Measurements from ENCODE around the gene SSBP4.
"Not testable (repeated sequence)": the region's sequence is repeated elsewhere in the genome, so short reads cannot be mapped to it uniquely, and the experiment has no call there.

The SSBP4 gene

GRCh38 chr19:18388960-18389725, 30.1 kb upstream of the SSBP4 start:
- no peaks in the 10 kb centered on the region for H3K36me3 Mint-ChIP-seq (ENCODE audit: low read depth)
- no peak for DNase-seq
- no peaks in the 10 kb centered on the region for H3K9me3 Mint-ChIP-seq
- H3K4me1 Mint-ChIP-seq (ENCODE audit: low read depth) = peaks cover 10% of the 10 kb centered on the region
- H3K27me3 Mint-ChIP-seq = peaks cover 75% of the 10 kb centered on the region
- H3K4me3 Mint-ChIP-seq = no peak overlapping the region
- no peak overlapping the region for H3K27ac Mint-ChIP-seq

GRCh38 chr19:18389726-18390064, 29.5 kb upstream of the SSBP4 start:
- DNase-seq = no peak
- Mint-ChIP-seq H3K27me3 (peaks cover 74% of the 10 kb centered on the region), H3K27ac (no peak overlapping the region), H3K4me3 (no peak overlapping the region), H3K36me3 (ENCODE audit: low read depth) (no peaks in the 10 kb centered on the region), H3K4me1 (ENCODE audit: low read depth) (peaks cover 10% of the 10 kb centered on the region), H3K9me3 (no peaks in the 10 kb centered on the region)

GRCh38 chr19:18390065-18390907, 28.9 kb upstream of the SSBP4 start:
- DNase-seq = no peak
- peaks cover 70% of the 10 kb centered on the region for H3K27me3 Mint-ChIP-seq
- H3K27ac Mint-ChIP-seq = no peak overlapping the region
- no peaks in the 10 kb centered on the region for H3K9me3 Mint-ChIP-seq
- no peak overlapping the region for H3K4me3 Mint-ChIP-seq
- H3K4me1 Mint-ChIP-seq (ENCODE audit: low read depth) = peaks cover 10% of the 10 kb centered on the region
- no peaks in the 10 kb centered on the region for H3K36me3 Mint-ChIP-seq (ENCODE audit: low read depth)

- DNase-seq = no peak
- Mint-ChIP-seq H3K9me3 (no peaks in the 10 kb centered on the region), H3K4me3 (no peak overlapping the region), H3K36me3 (ENCODE audit: low read depth) (no peaks in the 10 kb centered on the region), H3K4me1 (ENCODE audit: low read depth) (peaks cover 10% of the 10 kb centered on the region), H3K27me3 (peaks cover 66% of the 10 kb centered on the region), H3K27ac (no peak overlapping the region)
These were observed 27.6 kb upstream of the SSBP4 start for GRCh38 chr19:18391509-18392075.

- Mint-ChIP-seq H3K4me1 (ENCODE audit: low read depth) (peaks cover 9% of the 10 kb centered on the region), H3K27ac (no peak overlapping the region), H3K4me3 (no peak overlapping the region), H3K9me3 (no peaks in the 10 kb centered on the region), H3K36me3 (ENCODE audit: low read depth) (no peaks in the 10 kb centered on the region), H3K27me3 (peaks cover 62% of the 10 kb centered on the region)
- DNase-seq = no peak
These were observed 26.8 kb upstream of the SSBP4 start for GRCh38 chr19:18392417-18392816.

GRCh38 chr19:18392926-18393325, 26.3 kb upstream of the SSBP4 start:
- no peaks in the 10 kb centered on the region for H3K9me3 Mint-ChIP-seq
- H3K4me1 Mint-ChIP-seq (ENCODE audit: low read depth) = peaks cover 8% of the 10 kb centered on the region
- no peaks in the 10 kb centered on the region for H3K36me3 Mint-ChIP-seq (ENCODE audit: low read depth)
- peaks cover 62% of the 10 kb centered on the region for H3K27me3 Mint-ChIP-seq
- no peak overlapping the region for H3K27ac Mint-ChIP-seq
- H3K4me3 Mint-ChIP-seq = no peak overlapping the region
- DNase-seq = no peak

GRCh38 chr19:18393836-18394235, 25.4 kb upstream of the SSBP4 start:
- Mint-ChIP-seq H3K36me3 (ENCODE audit: low read depth) (no peaks in the 10 kb centered on the region), H3K9me3 (no peaks in the 10 kb centered on the region), H3K27ac (no peak overlapping the region), H3K27me3 (peaks cover 60% of the 10 kb centered on the region), H3K4me1 (ENCODE audit: low read depth) (peaks cover 4% of the 10 kb centered on the region), H3K4me3 (no peak overlapping the region)
- DNase-seq = no peak

- Mint-ChIP-seq H3K27ac (no peak overlapping the region), H3K4me3 (no peak overlapping the region), H3K9me3 (no peaks in the 10 kb centered on the region), H3K36me3 (ENCODE audit: low read depth) (no peaks in the 10 kb centered on the region), H3K27me3 (peaks cover 49% of the 10 kb centered on the region), H3K4me1 (ENCODE audit: low read depth) (peaks cover 4% of the 10 kb centered on the region)
- no peak for DNase-seq
These were observed 22.5 kb upstream of the SSBP4 start for GRCh38 chr19:18396471-18397241.

- H3K27me3 Mint-ChIP-seq = peaks cover 46% of the 10 kb centered on the region
- no peak within 1 kb of the TSS for H3K4me3 Mint-ChIP-seq
- no peak for DNase-seq
- no peak within 1 kb of the TSS for H3K27ac Mint-ChIP-seq
- H3K36me3 Mint-ChIP-seq (ENCODE audit: low read depth) = no peaks in the 10 kb centered on the region
- H3K9me3 Mint-ChIP-seq = no peaks in the 10 kb centered on the region
- H3K4me1 Mint-ChIP-seq (ENCODE audit: low read depth) = peaks cover 4% of the 10 kb centered on the region
These were observed 21.7 kb upstream of the SSBP4 start, which contains the start of gene LRRC25 for GRCh38 chr19:18397242-18398202. Gene LRRC25 (minus strand): TSS chr19:18397622. CDS start chr19:18396963, 659 bp downstream.

GRCh38 chr19:18399008-18399407, 20.2 kb upstream of the SSBP4 start:
- peaks cover 4% of the 10 kb centered on the region for H3K4me1 Mint-ChIP-seq (ENCODE audit: low read depth)
- H3K27me3 Mint-ChIP-seq = peaks cover 34% of the 10 kb centered on the region
- H3K27ac Mint-ChIP-seq = no peak overlapping the region
- no peak overlapping the region for H3K4me3 Mint-ChIP-seq
- DNase-seq = no peak
- H3K9me3 Mint-ChIP-seq = no peaks in the 10 kb centered on the region
- no peaks in the 10 kb centered on the region for H3K36me3 Mint-ChIP-seq (ENCODE audit: low read depth)

- no peaks in the 10 kb centered on the region for H3K9me3 Mint-ChIP-seq
- H3K36me3 Mint-ChIP-seq (ENCODE audit: low read depth) = no peaks in the 10 kb centered on the region
- H3K4me1 Mint-ChIP-seq (ENCODE audit: low read depth) = peaks cover 4% of the 10 kb centered on the region
- H3K27ac Mint-ChIP-seq = no peak overlapping the region
- H3K27me3 Mint-ChIP-seq = peaks cover 19% of the 10 kb centered on the region
- DNase-seq = no peak
- no peak overlapping the region for H3K4me3 Mint-ChIP-seq
These were observed 17.6 kb upstream of the SSBP4 start for GRCh38 chr19:18401580-18402112.

- H3K36me3 Mint-ChIP-seq (ENCODE audit: low read depth); H3K4me3 Mint-ChIP-seq; H3K4me1 Mint-ChIP-seq (ENCODE audit: low read depth); H3K9me3 Mint-ChIP-seq; H3K27ac Mint-ChIP-seq; DNase-seq: not testable (repeated sequence)
- peaks cover 13% of the 10 kb centered on the region for H3K27me3 Mint-ChIP-seq
These were observed 16.5 kb upstream of the SSBP4 start for GRCh38 chr19:18402455-18403248.

- H3K4me1 Mint-ChIP-seq (ENCODE audit: low read depth); DNase-seq; H3K36me3 Mint-ChIP-seq (ENCODE audit: low read depth); H3K27ac Mint-ChIP-seq; H3K9me3 Mint-ChIP-seq; H3K4me3 Mint-ChIP-seq; H3K27me3 Mint-ChIP-seq: not testable (repeated sequence)
These were observed 13.4 kb upstream of the SSBP4 start for GRCh38 chr19:18405754-18406153.

Data from activated T-cell treated with anti-CD3 and anti-CD28 coated beads, Interleukin-2, amount 50 U/mL, for 24 hours (primary cell).